ENCODE measurements around the gene RABL6. TPM values are rescaled to one million over a fixed set of nuclear protein-coding genes. Genes with fewer than 3 reads are reported as not detected.
"Not testable (repeated sequence)": the region's sequence is repeated elsewhere in the genome, so short reads cannot be mapped to it uniquely, and the experiment has no call there.

Gene RABL6
- total RNA-seq, 3 donors from 2014 or later (not counting 1 experiment from before 2014, with no cell fraction given), result 72.7 to 82.5 (median 75.9) TPM

GRCh38 chr9:136840877-136841645 is 33.3 kb downstream of the RABL6 start:
- Histone ChIP-seq H3K36me3 (ENCODE audit: control insufficient read depth, insufficient read depth, low read length) (peaks cover 14% of the 10 kb centered on the region), H3K4me1 (ENCODE audit: control insufficient read depth, insufficient read depth, low read length) (peaks cover 32% of the 10 kb centered on the region), H3K27me3 (ENCODE audit: control insufficient read depth, insufficient read depth, low read length) (peaks cover 3% of the 10 kb centered on the region), H3K4me3 (ENCODE audit: low read length) (no peak overlapping the region), H3K27ac (ENCODE audit: low read length) (no peak overlapping the region), H3K9me3 (ENCODE audit: control insufficient read depth, insufficient read depth, low read length) (no peaks in the 10 kb centered on the region)
- intact Hi-C loops (cut with micrococcal nuclease), result loop anchor here (5.0 to 10.0 kb wide), 3 partner anchors 34 to 306 kb away; partner anchors contain the start of gene RABL6
- Mint-ChIP-seq H3K27ac (no peak overlapping the region), H3K4me1 (peaks cover 11 to 20% of the 10 kb centered on the region in 2 donors), H3K9me3 (no peaks in the 10 kb centered on the region), H3K36me3 (no peaks in the 10 kb centered on the region), H3K4me3 (no peak overlapping the region), H3K27me3 (ENCODE audit: low read depth in 2 of 2) (no peaks in the 10 kb centered on the region)
- WGBS (ENCODE audit: insufficient coverage), result 89% methylated on average over 27 of the region's 28 CpGs
- TF ChIP-seq CTCF (IDR thresholded peaks at IDR 0.05), result no peak
- no peak for ATAC-seq
- no peak for DNase-seq

- ATAC-seq, DNase-seq: not testable (repeated sequence)
- 65% methylated on average over 16 of the region's 16 CpGs for WGBS (ENCODE audit: insufficient coverage)
Measured at GRCh38 chr9:136841646-136842379, 34.1 kb downstream of the RABL6 start.

GRCh38 chr9:136842380-136842948 is 34.7 kb downstream of the RABL6 start, which contains the start of gene AJM1:
Gene AJM1 (plus strand): TSS chr9:136842478. CDS start chr9:136844415, 1,937 bp downstream.
- not testable (repeated sequence) for H3K36me3 Mint-ChIP-seq; H3K9me3 ChIP-seq (ENCODE audit: control insufficient read depth, insufficient read depth, low read length); H3K27me3 ChIP-seq (ENCODE audit: control insufficient read depth, insufficient read depth, low read length); H3K27me3 Mint-ChIP-seq (ENCODE audit: low read depth in 2 of 2); H3K9me3 Mint-ChIP-seq
- DNase-seq, result peak; percentile 81 to 90
- Histone ChIP-seq H3K4me1 (ENCODE audit: control insufficient read depth, insufficient read depth, low read length) (peaks cover 41% of the 10 kb centered on the region), H3K27ac (ENCODE audit: low read length) (peak within 1 kb of the TSS; percentile 71), H3K4me3 (ENCODE audit: low read length) (peak within 1 kb of the TSS; percentile 82), H3K36me3 (ENCODE audit: control insufficient read depth, insufficient read depth, low read length) (peaks cover 14% of the 10 kb centered on the region)
- TF ChIP-seq CTCF (IDR thresholded peaks at IDR 0.05), result peak; percentile 86
- WGBS (ENCODE audit: insufficient coverage), result under 1% methylated on average over 17 of the region's 27 CpGs
- intact Hi-C loops (cut with micrococcal nuclease), result loop anchor here (2.0 to 10.0 kb wide), 5 partner anchors 35 to 308 kb away; partner anchors contain the start of gene RABL6
- H3K27ac Mint-ChIP-seq, result peak within 1 kb of the TSS; percentile 84 to 93
- peak within 1 kb of the TSS; percentile 95 for H3K4me3 Mint-ChIP-seq
- H3K4me1 Mint-ChIP-seq, result peaks cover 11 to 29% of the 10 kb centered on the region in 2 donors
- ATAC-seq, result peak; percentile 85 to 93 (median 85)

More at GRCh38 chr9:136841646-136842379, 34.1 kb downstream of the RABL6 start:
- H3K4me1 Mint-ChIP-seq, result peaks cover 11 to 24% of the 10 kb centered on the region in 2 donors
- not testable (repeated sequence) for H3K27me3 Mint-ChIP-seq (ENCODE audit: low read depth in 2 of 2); H3K27me3 ChIP-seq (ENCODE audit: control insufficient read depth, insufficient read depth, low read length); H3K27ac ChIP-seq (ENCODE audit: low read length); H3K36me3 Mint-ChIP-seq; H3K9me3 ChIP-seq (ENCODE audit: control insufficient read depth, insufficient read depth, low read length); H3K9me3 Mint-ChIP-seq
- Histone ChIP-seq H3K4me1 (ENCODE audit: control insufficient read depth, insufficient read depth, low read length) (peaks cover 36% of the 10 kb centered on the region), H3K4me3 (ENCODE audit: low read length) (peak overlapping the region; percentile 82), H3K36me3 (ENCODE audit: control insufficient read depth, insufficient read depth, low read length) (peaks cover 14% of the 10 kb centered on the region)
- intact Hi-C loops (cut with micrococcal nuclease), result loop anchor here (2.0 to 10.0 kb wide), 5 partner anchors 35 to 307 kb away; partner anchors contain the start of gene RABL6
- H3K27ac Mint-ChIP-seq, result peak overlapping the region; percentile 84 to 93
- peak overlapping the region; percentile 95 for H3K4me3 Mint-ChIP-seq

GRCh38 chr9:136843159-136843800 is 35.5 kb downstream of the RABL6 start:
- Histone ChIP-seq H3K36me3 (ENCODE audit: control insufficient read depth, insufficient read depth, low read length) (peaks cover 14% of the 10 kb centered on the region), H3K27ac (ENCODE audit: low read length) (peak overlapping the region; percentile 62), H3K4me1 (ENCODE audit: control insufficient read depth, insufficient read depth, low read length) (peaks cover 50% of the 10 kb centered on the region), H3K4me3 (ENCODE audit: low read length) (peak overlapping the region; percentile 43)
- not testable (repeated sequence) for H3K27me3 ChIP-seq (ENCODE audit: control insufficient read depth, insufficient read depth, low read length); H3K27me3 Mint-ChIP-seq (ENCODE audit: low read depth in 2 of 2); H3K36me3 Mint-ChIP-seq; H3K9me3 Mint-ChIP-seq; DNase-seq; H3K9me3 ChIP-seq (ENCODE audit: control insufficient read depth, insufficient read depth, low read length)
- Mint-ChIP-seq H3K27ac (peak overlapping the region; percentile 77 to 82), H3K4me3 (peak overlapping the region; percentile 79), H3K4me1 (peaks cover 19 to 37% of the 10 kb centered on the region in 2 donors)
- peak in 2 of 3 donors; percentile 5 to 27 for ATAC-seq
- intact Hi-C loops (cut with micrococcal nuclease), result loop anchor here (2.0 to 10.0 kb wide), 5 partner anchors 36 to 308 kb away; partner anchors contain the start of gene RABL6
- WGBS (ENCODE audit: insufficient coverage), result 12% methylated on average over 20 of the region's 21 CpGs
